GM13977 (cell line): Measurements from ENCODE around the gene RASL11B.

Experiments
- DNase-seq: peaks from one replicate; pipeline ENCODE4 v3.0.0; 2012; ENCODE audit warnings: low spot score
- in situ Hi-C: fragments of 300-500 bp; cut with MboI; formaldehyde crosslinking; loops from one replicate; pipeline ENCODE4 v1.12.0; 2022; ENCODE audit warnings: low sequenced_read_pairs, low pct_unique_long_range_greater_than_20kb, mixed read lengths, inconsistent platforms; ENCODE audit not compliant: unreplicated experiment
- TF ChIP-seq, protein P1 (sequence below): IDR thresholded peaks from 2 replicates; pipeline ENCODE4 v1.5.1; 2012; ENCODE audit warnings: mild to moderate bottlenecking, control low read depth; ENCODE audit not compliant: insufficient read depth; ENCODE audit errors: extremely low read depth, missing control alignments

Gene RASL11B

DNA sequence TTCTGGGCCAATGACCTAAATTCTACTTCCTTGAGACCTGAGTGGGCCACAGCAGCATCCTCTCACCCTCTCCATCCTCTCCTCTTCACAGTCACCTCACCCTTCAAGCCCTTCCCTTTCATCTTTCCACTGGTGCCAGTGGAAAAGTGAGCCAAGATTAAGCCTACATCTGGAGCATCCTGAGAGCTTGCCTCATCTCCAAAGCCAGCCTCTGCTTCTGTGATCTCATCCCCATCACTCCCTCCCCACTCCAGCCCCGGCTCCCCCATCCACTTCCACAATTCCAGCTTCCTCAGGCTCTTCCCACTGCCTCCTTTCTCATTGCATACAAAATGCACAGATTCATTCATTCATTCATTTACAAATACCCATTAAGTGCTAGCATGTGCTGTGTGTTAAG lies 10.1 kb upstream of the RASL11B start:
- in situ Hi-C loops: no loop called here
- TF ChIP-seq, protein P1, sequence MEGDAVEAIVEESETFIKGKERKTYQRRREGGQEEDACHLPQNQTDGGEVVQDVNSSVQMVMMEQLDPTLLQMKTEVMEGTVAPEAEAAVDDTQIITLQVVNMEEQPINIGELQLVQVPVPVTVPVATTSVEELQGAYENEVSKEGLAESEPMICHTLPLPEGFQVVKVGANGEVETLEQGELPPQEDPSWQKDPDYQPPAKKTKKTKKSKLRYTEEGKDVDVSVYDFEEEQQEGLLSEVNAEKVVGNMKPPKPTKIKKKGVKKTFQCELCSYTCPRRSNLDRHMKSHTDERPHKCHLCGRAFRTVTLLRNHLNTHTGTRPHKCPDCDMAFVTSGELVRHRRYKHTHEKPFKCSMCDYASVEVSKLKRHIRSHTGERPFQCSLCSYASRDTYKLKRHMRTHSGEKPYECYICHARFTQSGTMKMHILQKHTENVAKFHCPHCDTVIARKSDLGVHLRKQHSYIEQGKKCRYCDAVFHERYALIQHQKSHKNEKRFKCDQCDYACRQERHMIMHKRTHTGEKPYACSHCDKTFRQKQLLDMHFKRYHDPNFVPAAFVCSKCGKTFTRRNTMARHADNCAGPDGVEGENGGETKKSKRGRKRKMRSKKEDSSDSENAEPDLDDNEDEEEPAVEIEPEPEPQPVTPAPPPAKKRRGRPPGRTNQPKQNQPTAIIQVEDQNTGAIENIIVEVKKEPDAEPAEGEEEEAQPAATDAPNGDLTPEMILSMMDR: no peak

DNA sequence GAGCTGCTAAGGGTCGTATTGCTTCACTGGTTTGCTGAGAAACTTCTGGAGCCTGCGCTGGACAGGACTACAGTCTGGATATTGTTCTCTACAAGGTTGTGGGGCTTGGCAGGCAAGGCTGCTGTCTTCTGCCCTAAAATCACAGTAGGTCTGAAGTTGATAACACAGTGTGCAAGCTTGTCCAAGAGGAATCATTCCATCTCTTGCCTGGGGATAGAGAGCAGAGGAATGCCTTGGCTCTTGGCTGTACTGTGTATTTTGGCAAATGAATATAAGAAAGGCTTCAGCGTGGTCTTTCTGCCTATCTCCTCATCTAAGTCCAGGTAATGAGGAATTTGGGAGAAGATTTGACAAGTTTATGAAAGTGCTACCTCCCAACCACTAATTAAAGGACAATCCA lies 9.4 kb upstream of the RASL11B start:
- in situ Hi-C loops: no loop called here
- no peak for DNase-seq
- TF ChIP-seq, protein P1: no peak

More for the DNA sequence above, 10.1 kb upstream of the RASL11B start:
- DNase-seq: no peak

DNA sequence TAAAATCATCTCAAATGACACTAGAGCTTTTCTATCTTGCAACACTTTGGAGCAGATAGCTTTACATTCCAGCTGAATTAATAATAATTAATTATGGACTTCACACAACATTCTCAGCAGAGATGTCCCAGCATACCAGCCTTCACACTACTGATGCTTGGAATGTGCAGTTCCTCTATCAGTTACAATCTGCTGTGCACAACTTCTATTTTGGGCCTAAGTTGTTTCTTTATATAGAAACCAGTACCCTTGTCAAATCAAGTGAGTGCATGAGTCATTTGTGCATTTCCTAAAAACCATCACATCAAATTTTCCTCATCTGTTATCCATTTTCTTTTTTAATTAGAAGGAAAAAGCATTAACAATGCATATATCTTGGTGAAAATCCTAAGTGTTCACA lies 8.8 kb upstream of the RASL11B start:
- TF ChIP-seq, protein P1: no peak
- no peak for DNase-seq
- in situ Hi-C loops: no loop called here

DNA sequence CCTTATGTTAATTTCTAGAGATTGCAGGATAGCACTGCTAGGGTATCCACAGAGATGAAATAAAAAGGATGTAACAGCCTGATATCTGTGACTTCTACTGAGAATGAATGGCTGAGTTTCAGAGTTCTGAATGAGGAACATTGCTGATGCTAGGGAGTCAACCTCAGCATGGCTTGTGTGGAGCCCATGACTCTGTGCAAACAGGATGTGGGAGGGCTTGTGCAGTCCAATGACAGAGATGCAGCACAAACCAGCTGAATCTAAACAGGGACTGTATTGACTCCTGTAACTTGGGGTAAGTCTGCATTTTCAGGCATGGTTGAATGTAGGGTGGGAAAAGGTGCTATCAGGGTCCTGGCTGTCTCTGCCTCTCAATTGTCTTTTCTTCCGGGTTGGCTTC lies 5.3 kb upstream of the RASL11B start:
- in situ Hi-C loops: no loop called here
- no peak for DNase-seq
- TF ChIP-seq, protein P1: no peak

DNA sequence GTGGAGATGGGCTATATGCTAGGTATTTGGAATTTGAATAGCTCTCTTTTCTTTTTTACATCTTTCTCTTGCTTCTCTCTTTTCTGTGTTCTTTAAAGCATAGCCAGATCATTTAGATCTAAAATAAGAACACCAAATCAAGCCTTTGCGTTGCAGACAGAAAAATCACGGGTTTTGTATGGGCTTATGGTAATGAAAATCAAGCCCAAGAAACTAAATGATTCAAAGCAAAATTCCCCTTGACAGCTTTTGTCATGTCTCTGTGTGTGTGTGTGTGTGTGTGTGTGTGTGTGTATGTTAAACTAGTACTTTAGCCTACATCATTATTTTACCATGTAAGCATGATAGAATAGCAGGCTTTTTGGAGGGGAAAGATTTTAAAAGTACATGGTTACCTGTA lies 1.8 kb upstream of the RASL11B start:
- DNase-seq: no peak
- TF ChIP-seq, protein P1: no peak
- in situ Hi-C loops: no loop called here

DNA sequence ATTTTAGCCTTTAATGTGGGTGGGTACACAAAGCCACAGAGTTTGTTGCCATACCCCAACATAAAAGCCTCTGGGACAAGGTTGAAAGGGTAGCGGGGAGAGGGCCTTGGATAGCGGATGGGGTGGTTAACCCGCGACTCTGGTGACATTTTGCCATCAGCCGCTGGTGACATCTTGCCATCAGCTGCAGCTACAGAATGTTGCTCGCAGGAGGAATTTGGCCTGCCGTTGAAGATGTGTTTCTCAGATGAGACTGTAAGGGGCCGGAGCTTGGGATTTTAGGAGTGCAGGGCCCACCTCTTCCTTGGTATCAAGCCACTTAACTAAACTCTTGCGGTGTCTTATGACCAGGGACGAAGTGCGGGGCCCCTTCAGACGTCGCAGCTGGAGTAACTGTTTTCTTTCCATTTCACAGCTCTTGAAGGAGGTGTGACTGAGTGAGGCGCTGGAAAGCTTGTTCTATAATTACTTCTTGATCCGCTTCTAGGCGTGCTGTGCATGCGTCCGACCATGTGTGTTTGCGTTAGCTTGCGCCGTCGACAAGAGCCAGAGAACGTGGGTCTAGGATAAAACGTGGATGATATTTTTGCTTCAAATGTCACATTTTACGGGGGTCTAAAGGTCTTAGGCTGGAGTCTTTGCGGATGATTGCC lies 820 bp upstream of the RASL11B start:
- DNase-seq: no peak
- in situ Hi-C loops: no loop called here
- TF ChIP-seq, protein P1: no peak
